HCT116 (cell line): ENCODE results near the gene SESN3.

Source experiments
- SP1 ChIP-seq: IDR thresholded peaks from 2 replicates; pipeline ENCODE4 v1.6.1; 2012; ENCODE audit warnings: low read depth
- TF ChIP-seq, protein P1 (sequence below), 3 experiments: fragments of 200-600 bp in 1 of 3; sonication (generic) in 1 of 3; IDR thresholded peaks in 2 of 3; conservative IDR thresholded peaks in 1 of 3; 2 replicates each; pipeline ENCODE4 v1.5.1; 2012 to 2017; ENCODE audit warnings: low read depth in 2 of 3, low read length in 2 of 3, antibody characterized with exemption in 1 of 3, borderline replicate concordance in 1 of 3, control low read depth in 1 of 3, mild to moderate bottlenecking in 1 of 3, mixed read lengths in 1 of 3, mixed run types in 1 of 3, moderate library complexity in 1 of 3; ENCODE audit not compliant: insufficient read depth in 1 of 3
- TF ChIP-seq, protein P2 (sequence below): IDR thresholded peaks from 2 replicates; pipeline ENCODE4 v1.6.1; 2011; ENCODE audit warnings: mild to moderate bottlenecking, low read length, moderate library complexity; ENCODE audit not compliant: insufficient replicate concordance; ENCODE audit errors: extremely low read depth

- TF ChIP-seq, protein P1, sequence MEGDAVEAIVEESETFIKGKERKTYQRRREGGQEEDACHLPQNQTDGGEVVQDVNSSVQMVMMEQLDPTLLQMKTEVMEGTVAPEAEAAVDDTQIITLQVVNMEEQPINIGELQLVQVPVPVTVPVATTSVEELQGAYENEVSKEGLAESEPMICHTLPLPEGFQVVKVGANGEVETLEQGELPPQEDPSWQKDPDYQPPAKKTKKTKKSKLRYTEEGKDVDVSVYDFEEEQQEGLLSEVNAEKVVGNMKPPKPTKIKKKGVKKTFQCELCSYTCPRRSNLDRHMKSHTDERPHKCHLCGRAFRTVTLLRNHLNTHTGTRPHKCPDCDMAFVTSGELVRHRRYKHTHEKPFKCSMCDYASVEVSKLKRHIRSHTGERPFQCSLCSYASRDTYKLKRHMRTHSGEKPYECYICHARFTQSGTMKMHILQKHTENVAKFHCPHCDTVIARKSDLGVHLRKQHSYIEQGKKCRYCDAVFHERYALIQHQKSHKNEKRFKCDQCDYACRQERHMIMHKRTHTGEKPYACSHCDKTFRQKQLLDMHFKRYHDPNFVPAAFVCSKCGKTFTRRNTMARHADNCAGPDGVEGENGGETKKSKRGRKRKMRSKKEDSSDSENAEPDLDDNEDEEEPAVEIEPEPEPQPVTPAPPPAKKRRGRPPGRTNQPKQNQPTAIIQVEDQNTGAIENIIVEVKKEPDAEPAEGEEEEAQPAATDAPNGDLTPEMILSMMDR (IDR thresholded peaks at IDR 0.05 in 2 of 3, conservative IDR thresholded peaks at IDR 0.05 in 1 of 3; ENCODE audit: borderline replicate concordance in 1 of 3, insufficient read depth in 1 of 3, low read depth in 2 of 3, low read length in 2 of 3), result no peak
- no peak for TF ChIP-seq SP1
- TF ChIP-seq, protein P2, sequence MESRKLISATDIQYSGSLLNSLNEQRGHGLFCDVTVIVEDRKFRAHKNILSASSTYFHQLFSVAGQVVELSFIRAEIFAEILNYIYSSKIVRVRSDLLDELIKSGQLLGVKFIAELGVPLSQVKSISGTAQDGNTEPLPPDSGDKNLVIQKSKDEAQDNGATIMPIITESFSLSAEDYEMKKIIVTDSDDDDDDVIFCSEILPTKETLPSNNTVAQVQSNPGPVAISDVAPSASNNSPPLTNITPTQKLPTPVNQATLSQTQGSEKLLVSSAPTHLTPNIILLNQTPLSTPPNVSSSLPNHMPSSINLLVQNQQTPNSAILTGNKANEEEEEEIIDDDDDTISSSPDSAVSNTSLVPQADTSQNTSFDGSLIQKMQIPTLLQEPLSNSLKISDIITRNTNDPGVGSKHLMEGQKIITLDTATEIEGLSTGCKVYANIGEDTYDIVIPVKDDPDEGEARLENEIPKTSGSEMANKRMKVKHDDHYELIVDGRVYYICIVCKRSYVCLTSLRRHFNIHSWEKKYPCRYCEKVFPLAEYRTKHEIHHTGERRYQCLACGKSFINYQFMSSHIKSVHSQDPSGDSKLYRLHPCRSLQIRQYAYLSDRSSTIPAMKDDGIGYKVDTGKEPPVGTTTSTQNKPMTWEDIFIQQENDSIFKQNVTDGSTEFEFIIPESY, result no peak
Measured at GRCh38 chr11:95144313-95145235, 86.4 kb downstream of the SESN3 start.
